Measurements from ENCODE around the gene IRX3.

IRX3 gene

GRCh38 chr16:54286366-54287130, at the start of gene IRX3:
Gene IRX3 (minus strand): TSS chr16:54286787. CDS start chr16:54286050, 737 bp downstream.
- no peak for DNase-seq

GRCh38 chr16:54335230-54335629, 48.6 kb upstream of the IRX3 start:
- DNase-seq, result no peak

- DNase-seq, result no peak
Observed at GRCh38 chr16:54334208-54334607, 47.6 kb upstream of the IRX3 start.

- no peak for DNase-seq
Observed at GRCh38 chr16:54331241-54332002, 44.8 kb upstream of the IRX3 start.

GRCh38 chr16:54327609-54328008, 41.0 kb upstream of the IRX3 start:
- no peak for DNase-seq

- DNase-seq, result no peak
Observed at GRCh38 chr16:54326266-54326662, 39.7 kb upstream of the IRX3 start.

GRCh38 chr16:54325616-54326265, 39.2 kb upstream of the IRX3 start:
- DNase-seq, result no peak

GRCh38 chr16:54324716-54325115, 38.1 kb upstream of the IRX3 start:
- no peak for DNase-seq

- no peak for DNase-seq
Observed at GRCh38 chr16:54320697-54321340, 34.2 kb upstream of the IRX3 start.

GRCh38 chr16:54318941-54319340, 32.4 kb upstream of the IRX3 start:
- no peak for DNase-seq

- DNase-seq, result no peak
Observed at GRCh38 chr16:54317101-54317611, 30.6 kb upstream of the IRX3 start.

GRCh38 chr16:54316095-54316889, 29.7 kb upstream of the IRX3 start:
- DNase-seq, result no peak

- DNase-seq, result no peak
Observed at GRCh38 chr16:54313789-54314188, 27.2 kb upstream of the IRX3 start.

- DNase-seq, result no peak
Observed at GRCh38 chr16:54312502-54312991, 26.0 kb upstream of the IRX3 start.

GRCh38 chr16:54309341-54309740, 22.8 kb upstream of the IRX3 start:
- no peak for DNase-seq

GRCh38 chr16:54305080-54305479, 18.5 kb upstream of the IRX3 start:
- no peak for DNase-seq

- DNase-seq, result no peak
Observed at GRCh38 chr16:54303613-54304012, 17.0 kb upstream of the IRX3 start.

GRCh38 chr16:54297154-54297553, 10.6 kb upstream of the IRX3 start:
- no peak for DNase-seq

GRCh38 chr16:54296543-54296942, 10.0 kb upstream of the IRX3 start:
- DNase-seq, result no peak

GRCh38 chr16:54291656-54292487, 5.3 kb upstream of the IRX3 start:
- no peak for DNase-seq

All from stimulated activated CD4-positive, alpha-beta T cell treated with anti-CD3 and anti-CD28 coated beads, Interleukin-4, amount 100 ng/mL, for 4 hours (primary cell).